ENCODE measurements around the gene UTS2R.
"Not testable (repeated sequence)": the region's sequence is repeated elsewhere in the genome, so short reads cannot be mapped to it uniquely, and the experiment has no call there.

The UTS2R gene

GRCh38 chr17:82376042-82376730, 4.6 kb downstream of the UTS2R start:
- no peak for DNase-seq

GRCh38 chr17:82377294-82377693, 5.7 kb downstream of the UTS2R start:
- not testable (repeated sequence) for DNase-seq

GRCh38 chr17:82377924-82378740, 6.6 kb downstream of the UTS2R start:
- DNase-seq = no peak

GRCh38 chr17:82378741-82379021, 7.1 kb downstream of the UTS2R start:
- no peak for DNase-seq

GRCh38 chr17:82380860-82381702, 9.5 kb downstream of the UTS2R start:
- DNase-seq = no peak

- DNase-seq = not testable (repeated sequence)
Observed at GRCh38 chr17:82381703-82382009, 10.1 kb downstream of the UTS2R start.

- not testable (repeated sequence) for DNase-seq
Observed at GRCh38 chr17:82382220-82382932, 10.8 kb downstream of the UTS2R start.

- no peak for DNase-seq
Observed at GRCh38 chr17:82382933-82383255, 11.3 kb downstream of the UTS2R start.

- DNase-seq = no peak
Observed at GRCh38 chr17:82383411-82383810, 11.8 kb downstream of the UTS2R start.

GRCh38 chr17:82384051-82384729, 12.6 kb downstream of the UTS2R start:
- peak; percentile 59 for DNase-seq

- DNase-seq = peak; percentile 42
Observed at GRCh38 chr17:82384730-82385481, 13.3 kb downstream of the UTS2R start.

GRCh38 chr17:82385559-82386254, 14.1 kb downstream of the UTS2R start:
- no peak for DNase-seq

- DNase-seq = no peak
Observed at GRCh38 chr17:82386255-82386831, 14.8 kb downstream of the UTS2R start.

GRCh38 chr17:82386881-82387704, 15.5 kb downstream of the UTS2R start:
- no peak for DNase-seq

GRCh38 chr17:82387705-82388106, 16.1 kb downstream of the UTS2R start:
- no peak for DNase-seq

GRCh38 chr17:82388223-82388921, 16.8 kb downstream of the UTS2R start:
- DNase-seq = no peak

- no peak for DNase-seq
Observed at GRCh38 chr17:82388922-82389283, 17.3 kb downstream of the UTS2R start.

GRCh38 chr17:82389379-82389778, 17.8 kb downstream of the UTS2R start:
- no peak for DNase-seq
